ENCODE measurements around the gene REC114.

Gene REC114

DNA sequence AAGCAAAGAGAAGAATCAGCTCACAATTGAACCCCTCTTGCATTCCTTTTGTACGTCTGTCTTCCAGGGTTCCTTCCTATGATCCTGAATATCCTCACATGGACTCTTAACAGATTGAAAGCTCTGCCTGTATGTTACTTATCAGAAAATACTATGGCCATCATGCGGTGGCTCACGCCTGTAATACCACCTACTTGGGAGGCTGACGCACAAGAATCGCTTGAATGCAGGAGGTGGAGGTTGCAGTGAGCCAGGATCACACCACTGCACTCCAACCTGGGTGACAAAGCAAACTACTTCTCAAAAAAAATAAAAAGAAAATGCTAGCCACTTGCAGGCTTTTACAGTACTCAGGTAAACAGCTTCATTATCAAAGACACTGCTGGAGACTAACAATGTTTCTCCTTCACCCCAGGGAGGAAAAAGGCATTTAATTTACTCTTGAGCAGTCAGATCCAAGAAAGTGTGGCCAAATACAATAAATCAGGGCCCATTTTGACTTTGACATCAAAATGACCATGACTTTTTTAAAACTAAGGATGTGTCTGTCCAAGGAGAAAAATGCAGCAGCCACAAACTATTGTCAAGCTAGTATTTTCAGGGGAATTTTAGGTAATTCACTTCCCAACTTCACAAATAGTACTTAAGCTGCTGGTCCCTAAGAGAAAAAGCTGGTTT lies 162.9 kb downstream of the REC114 start:
- no peak for DNase-seq (ENCODE audit: low read depth)

- DNase-seq (ENCODE audit: low read depth): no peak
Observed at GRCh38 chr15:73607405-73607804, 164.4 kb downstream of the REC114 start.

GRCh38 chr15:73607843-73608242 lies 164.9 kb downstream of the REC114 start:
- no peak for DNase-seq (ENCODE audit: low read depth)

- DNase-seq (ENCODE audit: low read depth): no peak
Observed at GRCh38 chr15:73608475-73608874, 165.5 kb downstream of the REC114 start.

GRCh38 chr15:73608941-73609340 lies 166.0 kb downstream of the REC114 start:
- no peak for DNase-seq (ENCODE audit: low read depth)
